ENCODE measurements around the gene SULT1A2. TPM values are rescaled to one million over a fixed set of nuclear protein-coding genes. Genes with fewer than 3 reads are reported as not detected.

Gene SULT1A2
- polyA plus RNA-seq, 1 of the 3 experiments (the other 2 are of a cell fraction): 0.07 TPM

DNA sequence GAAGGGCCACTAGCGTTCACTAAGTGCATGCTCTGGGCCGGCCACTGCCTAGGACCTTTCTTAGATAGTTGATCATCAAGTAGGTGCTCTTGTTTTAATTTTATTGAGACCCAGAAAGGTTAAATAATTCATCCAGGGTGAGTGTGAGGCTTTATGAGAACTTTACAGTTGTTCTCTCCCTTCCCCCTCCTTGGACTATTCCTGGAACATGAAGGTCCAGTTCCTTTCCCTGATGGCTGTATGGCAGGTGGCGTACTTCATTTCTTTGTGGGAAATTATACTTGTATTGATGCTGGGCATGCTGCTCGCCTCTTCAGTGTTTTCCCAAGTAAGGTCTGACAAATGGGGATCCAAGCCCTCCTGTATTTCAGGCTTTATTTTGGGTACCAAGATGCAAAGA lies 34.7 kb downstream of the SULT1A2 start:
- Histone ChIP-seq H3K79me2 (ENCODE audit: insufficient read depth) (0 out of 2 replicates have a peak, but pooled peaks cover 2% of the 10 kb centered on the region), H3K4me3 (ENCODE audit: low read depth in 2 of 2, low read length in 1 of 2) (no peak overlapping the region), H3K36me3 (replicated peaks in 1 of 2; ENCODE audit: control insufficient read depth in 1 of 2, insufficient read depth in 2 of 2, low read length in 1 of 2) (peaks cover 0 to 6% of the 10 kb centered on the region in 2 experiments), H3K4me2 (no peak overlapping the region), H3K27ac (ENCODE audit: low read depth in 2 of 2, low read length in 1 of 2) (no peak overlapping the region), H4K20me1 (ENCODE audit: insufficient read depth) (no peaks in the 10 kb centered on the region), H2AFZ (ENCODE audit: low read depth) (no peak overlapping the region), H3K27me3 (ENCODE audit: insufficient read depth) (no peaks in the 10 kb centered on the region), H3F3A (replicated peaks; ENCODE audit: insufficient read depth) (no peaks in the 10 kb centered on the region), H3K9me3 (no peaks in the 10 kb centered on the region), H3K9me2 (no peaks in the 10 kb centered on the region), H3K4me1 (ENCODE audit: control insufficient read depth in 1 of 2, insufficient read depth in 2 of 2, low read depth in 1 of 2, low read length in 1 of 2) (peaks cover 0 to 3% of the 10 kb centered on the region in 2 experiments; a peak in 1 of 4 replicates), H3K9ac (no peak overlapping the region)
- POLR2A ChIA-PET: no interaction called here
- TF ChIP-seq EP300 (IDR thresholded peaks at IDR 0.05; ENCODE audit: borderline replicate concordance in 1 of 2, low read depth in 1 of 2, low read length in 1 of 2) (no peak), SIN3A (IDR thresholded peaks at IDR 0.05; ENCODE audit: borderline replicate concordance, low read depth, low read length) (no peak), GABPA (IDR thresholded peaks at IDR 0.05; ENCODE audit: low read depth) (no peak), NRF1 (IDR thresholded peaks at IDR 0.05; ENCODE audit: low read depth, low read length) (no peak), SMC3 (IDR thresholded peaks at IDR 0.05; ENCODE audit: low read depth, low read length) (no peak), EZH2phosphoT487 (IDR thresholded peaks at IDR 0.05; ENCODE audit: borderline replicate concordance, low read depth) (no peak), MXI1 (IDR thresholded peaks at IDR 0.05; ENCODE audit: low read depth, low read length) (no peak), JUND (IDR thresholded peaks at IDR 0.05) (no peak), FOXM1 (IDR thresholded peaks at IDR 0.05; ENCODE audit: low read depth) (no peak), GATA2 (CRISPR knock-in tag; IDR thresholded peaks at IDR 0.05) (no peak), MAX (IDR thresholded peaks at IDR 0.05; ENCODE audit: low read depth) (no peak), FOXJ3 (CRISPR knock-in tag; IDR thresholded peaks at IDR 0.05) (no peak)
- TF ChIP-seq, protein P1, sequence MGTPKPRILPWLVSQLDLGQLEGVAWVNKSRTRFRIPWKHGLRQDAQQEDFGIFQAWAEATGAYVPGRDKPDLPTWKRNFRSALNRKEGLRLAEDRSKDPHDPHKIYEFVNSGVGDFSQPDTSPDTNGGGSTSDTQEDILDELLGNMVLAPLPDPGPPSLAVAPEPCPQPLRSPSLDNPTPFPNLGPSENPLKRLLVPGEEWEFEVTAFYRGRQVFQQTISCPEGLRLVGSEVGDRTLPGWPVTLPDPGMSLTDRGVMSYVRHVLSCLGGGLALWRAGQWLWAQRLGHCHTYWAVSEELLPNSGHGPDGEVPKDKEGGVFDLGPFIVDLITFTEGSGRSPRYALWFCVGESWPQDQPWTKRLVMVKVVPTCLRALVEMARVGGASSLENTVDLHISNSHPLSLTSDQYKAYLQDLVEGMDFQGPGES (IDR thresholded peaks at IDR 0.05; ENCODE audit: low read depth, low read length): no peak
- TF ChIP-seq, protein P2, sequence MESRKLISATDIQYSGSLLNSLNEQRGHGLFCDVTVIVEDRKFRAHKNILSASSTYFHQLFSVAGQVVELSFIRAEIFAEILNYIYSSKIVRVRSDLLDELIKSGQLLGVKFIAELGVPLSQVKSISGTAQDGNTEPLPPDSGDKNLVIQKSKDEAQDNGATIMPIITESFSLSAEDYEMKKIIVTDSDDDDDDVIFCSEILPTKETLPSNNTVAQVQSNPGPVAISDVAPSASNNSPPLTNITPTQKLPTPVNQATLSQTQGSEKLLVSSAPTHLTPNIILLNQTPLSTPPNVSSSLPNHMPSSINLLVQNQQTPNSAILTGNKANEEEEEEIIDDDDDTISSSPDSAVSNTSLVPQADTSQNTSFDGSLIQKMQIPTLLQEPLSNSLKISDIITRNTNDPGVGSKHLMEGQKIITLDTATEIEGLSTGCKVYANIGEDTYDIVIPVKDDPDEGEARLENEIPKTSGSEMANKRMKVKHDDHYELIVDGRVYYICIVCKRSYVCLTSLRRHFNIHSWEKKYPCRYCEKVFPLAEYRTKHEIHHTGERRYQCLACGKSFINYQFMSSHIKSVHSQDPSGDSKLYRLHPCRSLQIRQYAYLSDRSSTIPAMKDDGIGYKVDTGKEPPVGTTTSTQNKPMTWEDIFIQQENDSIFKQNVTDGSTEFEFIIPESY (IDR thresholded peaks at IDR 0.05; ENCODE audit: borderline replicate concordance, low read depth): no peak
- TF ChIP-seq, protein P3, sequence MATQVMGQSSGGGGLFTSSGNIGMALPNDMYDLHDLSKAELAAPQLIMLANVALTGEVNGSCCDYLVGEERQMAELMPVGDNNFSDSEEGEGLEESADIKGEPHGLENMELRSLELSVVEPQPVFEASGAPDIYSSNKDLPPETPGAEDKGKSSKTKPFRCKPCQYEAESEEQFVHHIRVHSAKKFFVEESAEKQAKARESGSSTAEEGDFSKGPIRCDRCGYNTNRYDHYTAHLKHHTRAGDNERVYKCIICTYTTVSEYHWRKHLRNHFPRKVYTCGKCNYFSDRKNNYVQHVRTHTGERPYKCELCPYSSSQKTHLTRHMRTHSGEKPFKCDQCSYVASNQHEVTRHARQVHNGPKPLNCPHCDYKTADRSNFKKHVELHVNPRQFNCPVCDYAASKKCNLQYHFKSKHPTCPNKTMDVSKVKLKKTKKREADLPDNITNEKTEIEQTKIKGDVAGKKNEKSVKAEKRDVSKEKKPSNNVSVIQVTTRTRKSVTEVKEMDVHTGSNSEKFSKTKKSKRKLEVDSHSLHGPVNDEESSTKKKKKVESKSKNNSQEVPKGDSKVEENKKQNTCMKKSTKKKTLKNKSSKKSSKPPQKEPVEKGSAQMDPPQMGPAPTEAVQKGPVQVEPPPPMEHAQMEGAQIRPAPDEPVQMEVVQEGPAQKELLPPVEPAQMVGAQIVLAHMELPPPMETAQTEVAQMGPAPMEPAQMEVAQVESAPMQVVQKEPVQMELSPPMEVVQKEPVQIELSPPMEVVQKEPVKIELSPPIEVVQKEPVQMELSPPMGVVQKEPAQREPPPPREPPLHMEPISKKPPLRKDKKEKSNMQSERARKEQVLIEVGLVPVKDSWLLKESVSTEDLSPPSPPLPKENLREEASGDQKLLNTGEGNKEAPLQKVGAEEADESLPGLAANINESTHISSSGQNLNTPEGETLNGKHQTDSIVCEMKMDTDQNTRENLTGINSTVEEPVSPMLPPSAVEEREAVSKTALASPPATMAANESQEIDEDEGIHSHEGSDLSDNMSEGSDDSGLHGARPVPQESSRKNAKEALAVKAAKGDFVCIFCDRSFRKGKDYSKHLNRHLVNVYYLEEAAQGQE (IDR thresholded peaks at IDR 0.05; ENCODE audit: low read depth, low read length): no peak
- TF ChIP-seq, protein P4, sequence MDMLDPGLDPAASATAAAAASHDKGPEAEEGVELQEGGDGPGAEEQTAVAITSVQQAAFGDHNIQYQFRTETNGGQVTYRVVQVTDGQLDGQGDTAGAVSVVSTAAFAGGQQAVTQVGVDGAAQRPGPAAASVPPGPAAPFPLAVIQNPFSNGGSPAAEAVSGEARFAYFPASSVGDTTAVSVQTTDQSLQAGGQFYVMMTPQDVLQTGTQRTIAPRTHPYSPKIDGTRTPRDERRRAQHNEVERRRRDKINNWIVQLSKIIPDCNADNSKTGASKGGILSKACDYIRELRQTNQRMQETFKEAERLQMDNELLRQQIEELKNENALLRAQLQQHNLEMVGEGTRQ (IDR thresholded peaks at IDR 0.05; ENCODE audit: borderline replicate concordance, low read depth, low read length): no peak
- DNase-seq: no peak
- CTCF ChIA-PET: no interaction called here
- 94% methylated on average over 4 of the region's 4 CpGs for WGBS (ENCODE audit: low lambda C conversion rate)

Measured in SK-N-SH (cell line).